PC-9 (cell line): Measurements from ENCODE around the gene SGMS1. TPM values are rescaled to one million over a fixed set of nuclear protein-coding genes. Genes with fewer than 3 reads are reported as not detected.
"Not testable (repeated sequence)": the region's sequence is repeated elsewhere in the genome, so short reads cannot be mapped to it uniquely, and the experiment has no call there.

Source experiments
- BruUV-seq: library from RNA; stranded (reverse); fragments of 400-500 nt; replicated peaks from 2 replicates; lab custom pipeline; 2021; lab: Mats Ljungman, UMichigan
- CTCF ChIA-PET: fragments of 300-600 bp; sonication (Branson Sonifier 250); formaldehyde crosslinking; loops from one replicate; lab custom pipeline; 2022; ENCODE audit warnings: antibody characterized with exemption; lab: Charles Lee
- POLR2A ChIA-PET: fragments of 300-600 bp; sonication (Branson Sonifier 250); formaldehyde crosslinking; loops from one replicate; lab custom pipeline; 2022; ENCODE audit warnings: antibody characterized with exemption; ENCODE audit not compliant: unreplicated experiment; lab: Charles Lee
- DNase-seq, 2 experiments: peaks; one replicate each; pipeline versions ENCODE4 v3.0.0 to v3.0.0-alpha.2; 2015 to 2022; ENCODE audit warnings: mixed read lengths in 1 of 2
- H2AFZ ChIP-seq: fragments of 200-600 bp; sonication (generic); 2 replicates; pipeline ENCODE4 v1.8.1; 2017; ENCODE audit warnings: antibody characterized with exemption
- H3F3A ChIP-seq: fragments of 200-600 bp; sonication (generic); 2 replicates; pipeline ENCODE4 v1.8.1; 2017; ENCODE audit warnings: antibody characterized with exemption, mild to moderate bottlenecking, low read depth; ENCODE audit not compliant: insufficient read depth
- H3K27ac ChIP-seq: fragments of 200-600 bp; sonication (generic); 2 replicates; pipeline ENCODE4 v1.6.1; 2016; ENCODE audit warnings: mixed run types
- H3K27me3 ChIP-seq: fragments of 200-600 bp; sonication (generic); 2 replicates; pipeline ENCODE4 v1.6.1; 2016; ENCODE audit warnings: low read depth, mixed run types; ENCODE audit not compliant: insufficient read depth
- H3K36me3 ChIP-seq: fragments of 200-600 bp; sonication (generic); 2 replicates; pipeline ENCODE4 v1.6.1; 2016; ENCODE audit warnings: low read depth, mixed run types
- H3K4me1 ChIP-seq: fragments of 200-600 bp; sonication (generic); replicated peaks from 2 replicates; pipeline ENCODE4 v1.6.1; 2016; ENCODE audit warnings: mixed run types; ENCODE audit not compliant: insufficient read depth
- H3K4me2 ChIP-seq: fragments of 200-600 bp; sonication (generic); 2 replicates; pipeline ENCODE4 v1.6.1; 2017; ENCODE audit warnings: mixed run types
- H3K4me3 ChIP-seq: fragments of 200-600 bp; sonication (generic); 2 replicates; pipeline ENCODE4 v1.6.1; 2016; ENCODE audit warnings: mixed run types
- H3K79me2 ChIP-seq: fragments of 200-600 bp; sonication (generic); 2 replicates; pipeline ENCODE4 v1.6.1; 2017; ENCODE audit warnings: low read depth, mixed run types
- H3K9me2 ChIP-seq: fragments of 200-600 bp; sonication (generic); 2 replicates; pipeline ENCODE4 v1.8.1; 2017; ENCODE audit warnings: mild to moderate bottlenecking; ENCODE audit not compliant: insufficient read depth
- H3K9me3 ChIP-seq: fragments of 200-600 bp; sonication (generic); 2 replicates; pipeline ENCODE4 v1.8.1; 2016; ENCODE audit warnings: low read depth; ENCODE audit not compliant: insufficient read depth
- H4K20me1 ChIP-seq: fragments of 200-600 bp; sonication (generic); 2 replicates; pipeline ENCODE4 v1.8.1; 2017; ENCODE audit not compliant: insufficient read depth
- EZH2 ChIP-seq: fragments of 200-600 bp; sonication (generic); IDR thresholded peaks from 2 replicates; pipeline ENCODE4 v1.8.0; 2017; ENCODE audit warnings: antibody characterized with exemption, low read depth
- intact Hi-C: fragments of 100-400 bp; cut with micrococcal nuclease; formaldehyde crosslinking; loops from one replicate; pipeline ENCODE4 v1.10.0; 2022; ENCODE audit not compliant: unreplicated experiment
- total RNA-seq: library from RNA; stranded (reverse); gene quantifications from 2 replicates; pipeline ENCODE4 v1.2.3, GENCODE V29; 2021
- TF ChIP-seq, protein P1 (sequence below): fragments of 200-600 bp; sonication (generic); conservative IDR thresholded peaks from 2 replicates; pipeline ENCODE4 v1.6.1; 2017; ENCODE audit warnings: mixed run types, antibody characterized with exemption, mild to moderate bottlenecking, moderate library complexity

The SGMS1 gene
- total RNA-seq, 1 experiment from 2014 or later: 35.0 TPM

DNA sequence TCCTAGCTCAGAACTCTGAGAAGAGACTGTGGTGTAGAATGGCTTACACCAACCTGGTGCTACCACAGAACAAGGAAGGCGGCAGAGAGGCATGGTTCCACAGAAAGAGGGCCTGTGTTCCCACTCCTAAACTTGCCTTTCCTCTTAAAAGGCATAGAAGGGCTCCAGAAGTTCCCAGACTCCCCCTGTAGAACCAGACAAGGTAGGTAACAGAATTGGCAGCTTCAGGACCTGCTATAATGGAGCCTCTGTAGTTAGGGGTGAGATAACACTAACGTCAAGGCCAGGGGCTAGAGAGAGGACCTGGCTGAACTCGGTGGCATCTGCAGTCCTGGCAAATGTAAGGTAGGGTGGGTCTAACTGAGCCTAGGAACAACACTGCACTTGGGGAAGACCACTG is 26.7 kb upstream of the SGMS1 start:
- no peak overlapping the region for H2AFZ ChIP-seq
- H3K4me3 ChIP-seq: no peak overlapping the region
- no peaks in the 10 kb centered on the region for H3K27me3 ChIP-seq
- no peaks in the 10 kb centered on the region for H3K79me2 ChIP-seq
- no peak for DNase-seq
- POLR2A ChIA-PET: no interaction called here
- intact Hi-C loops: no loop called here
- H3K27ac ChIP-seq: no peak overlapping the region
- H3K9me2 ChIP-seq: no peaks in the 10 kb centered on the region
- H3F3A ChIP-seq: no peaks in the 10 kb centered on the region
- CTCF ChIA-PET: no interaction called here
- H3K9me3 ChIP-seq: no peaks in the 10 kb centered on the region
- H4K20me1 ChIP-seq: no peaks in the 10 kb centered on the region
- H3K4me2 ChIP-seq: no peak overlapping the region
- H3K4me1 ChIP-seq: no peaks in the 10 kb centered on the region
- no TSS peak for BruUV-seq
- TF ChIP-seq EZH2: no peak
- TF ChIP-seq, protein P1, sequence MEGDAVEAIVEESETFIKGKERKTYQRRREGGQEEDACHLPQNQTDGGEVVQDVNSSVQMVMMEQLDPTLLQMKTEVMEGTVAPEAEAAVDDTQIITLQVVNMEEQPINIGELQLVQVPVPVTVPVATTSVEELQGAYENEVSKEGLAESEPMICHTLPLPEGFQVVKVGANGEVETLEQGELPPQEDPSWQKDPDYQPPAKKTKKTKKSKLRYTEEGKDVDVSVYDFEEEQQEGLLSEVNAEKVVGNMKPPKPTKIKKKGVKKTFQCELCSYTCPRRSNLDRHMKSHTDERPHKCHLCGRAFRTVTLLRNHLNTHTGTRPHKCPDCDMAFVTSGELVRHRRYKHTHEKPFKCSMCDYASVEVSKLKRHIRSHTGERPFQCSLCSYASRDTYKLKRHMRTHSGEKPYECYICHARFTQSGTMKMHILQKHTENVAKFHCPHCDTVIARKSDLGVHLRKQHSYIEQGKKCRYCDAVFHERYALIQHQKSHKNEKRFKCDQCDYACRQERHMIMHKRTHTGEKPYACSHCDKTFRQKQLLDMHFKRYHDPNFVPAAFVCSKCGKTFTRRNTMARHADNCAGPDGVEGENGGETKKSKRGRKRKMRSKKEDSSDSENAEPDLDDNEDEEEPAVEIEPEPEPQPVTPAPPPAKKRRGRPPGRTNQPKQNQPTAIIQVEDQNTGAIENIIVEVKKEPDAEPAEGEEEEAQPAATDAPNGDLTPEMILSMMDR: no peak
- no peaks in the 10 kb centered on the region for H3K36me3 ChIP-seq

- H3K36me3 ChIP-seq: no peaks in the 10 kb centered on the region
- ChIA-PET POLR2A (no interaction called here), CTCF (no interaction called here)
- H3K27me3 ChIP-seq: no peaks in the 10 kb centered on the region
- BruUV-seq: no TSS peak
- DNase-seq: no peak
- H3K9me2 ChIP-seq: no peaks in the 10 kb centered on the region
- no peaks in the 10 kb centered on the region for H3K79me2 ChIP-seq
- intact Hi-C loops: no loop called here
- H3K4me1 ChIP-seq: no peaks in the 10 kb centered on the region
- H3K9me3 ChIP-seq: no peaks in the 10 kb centered on the region
- no peak overlapping the region for H3K27ac ChIP-seq
- H3K4me3 ChIP-seq: no peak overlapping the region
- H3F3A ChIP-seq: no peaks in the 10 kb centered on the region
- no peak overlapping the region for H3K4me2 ChIP-seq
- no peak overlapping the region for H2AFZ ChIP-seq
- H4K20me1 ChIP-seq: no peaks in the 10 kb centered on the region
- TF ChIP-seq EZH2: no peak
- TF ChIP-seq, protein P1: no peak
These were observed 25.1 kb upstream of the SGMS1 start for GRCh38 chr10:50648935-50649227.

GRCh38 chr10:50648089-50648934 is 24.6 kb upstream of the SGMS1 start:
- BruUV-seq: no TSS peak
- H3K27ac ChIP-seq: no peak overlapping the region
- ChIA-PET CTCF (no interaction called here), POLR2A (no interaction called here)
- intact Hi-C loops: no loop called here
- H3K36me3 ChIP-seq: no peaks in the 10 kb centered on the region
- H2AFZ ChIP-seq: no peak overlapping the region
- H3F3A ChIP-seq: no peaks in the 10 kb centered on the region
- no peaks in the 10 kb centered on the region for H3K27me3 ChIP-seq
- H4K20me1 ChIP-seq: no peaks in the 10 kb centered on the region
- no peaks in the 10 kb centered on the region for H3K79me2 ChIP-seq
- H3K4me3 ChIP-seq: no peak overlapping the region
- no peak for TF ChIP-seq EZH2
- TF ChIP-seq, protein P1: no peak
- H3K9me3 ChIP-seq: no peaks in the 10 kb centered on the region
- H3K4me2 ChIP-seq: no peak overlapping the region
- H3K9me2 ChIP-seq: no peaks in the 10 kb centered on the region
- no peak for DNase-seq
- H3K4me1 ChIP-seq: no peaks in the 10 kb centered on the region

GRCh38 chr10:50647350-50647749 is 23.6 kb upstream of the SGMS1 start:
- H3K9me2 ChIP-seq, H3K27ac ChIP-seq, H3K27me3 ChIP-seq, H3K4me3 ChIP-seq, H3F3A ChIP-seq, BruUV-seq, DNase-seq, H2AFZ ChIP-seq, CTCF ChIA-PET, H3K4me1 ChIP-seq, intact Hi-C loops, H3K79me2 ChIP-seq, H3K9me3 ChIP-seq, H4K20me1 ChIP-seq, H3K36me3 ChIP-seq, H3K4me2 ChIP-seq: not testable (repeated sequence)
- POLR2A ChIA-PET: interaction anchor here (0.6 kb wide), 1 partner anchor 9 kb away, joined by 3 read pairs; no protein-coding TSS in a partner anchor
